B cell (primary cell): ENCODE measurements around the gene TBC1D1.

Source experiments
- CTCF ChIP-seq: fragments of 200-600 bp; IDR thresholded peaks from one replicate; pipeline ENCODE4 v1.8.0; 2022; ENCODE audit warnings: antibody characterized with exemption, mild to moderate bottlenecking
- EZH2 ChIP-seq: IDR thresholded peaks from 2 replicates; pipeline ENCODE4 v1.6.1; 2012; ENCODE audit warnings: borderline replicate concordance, low read depth, mild to moderate bottlenecking, moderate library complexity, low read length; ENCODE audit not compliant: insufficient read depth, poor library complexity, severe bottlenecking

- TF ChIP-seq EZH2 (no peak), CTCF (no peak)
Observed at GRCh38 chr4:38160487-38161207, 269.8 kb downstream of the TBC1D1 start.
